ENCODE data around the gene SLC39A1. TPM values are rescaled to one million over a fixed set of nuclear protein-coding genes. Genes with fewer than 3 reads are reported as not detected.

SLC39A1 gene
- total RNA-seq, 1 experiment from 2014 or later = 204 TPM

- peak within 1 kb of the TSS; percentile 8 for H3K27ac Mint-ChIP-seq
- peak; percentile 93 for ATAC-seq
- peaks cover 29% of the 10 kb centered on the region for H3K36me3 Mint-ChIP-seq
- peak; percentile 91 for DNase-seq (ENCODE audit: low spot score)
- POLR2A ChIA-PET = interaction anchor here (0.6 to 2.3 kb wide), 12 partner anchors 9 to 48 kb away, joined by 3 to 21 read pairs (median 4); partner anchors contain the start of genes CREB3L4, CRTC2, GATAD2B and RAB13
- peaks cover 13% of the 10 kb centered on the region for H3K4me1 Mint-ChIP-seq
- H3K27me3 Mint-ChIP-seq (ENCODE audit: low read depth) = no peaks in the 10 kb centered on the region
- H3K9me3 Mint-ChIP-seq = no peaks in the 10 kb centered on the region
- CTCF ChIA-PET = interaction anchor here (0.5 to 2.8 kb wide), 36 partner anchors 9 to 468 kb away, joined by 3 to 27 read pairs (median 4); partner anchors contain the start of genes CHTOP, CREB3L4, CRTC2 and GATAD2B
- peak within 1 kb of the TSS; percentile 81 for H3K4me3 Mint-ChIP-seq
- TF ChIP-seq ARID4B (CRISPR knock-in tag; IDR thresholded peaks at IDR 0.05; ENCODE audit: borderline replicate concordance) = peak; percentile 42; the same call in 1 of the 2 replicates
- 0 out of 2 replicates have a peak, but pooled peaks have one; percentile 19 for TF ChIP-seq IRF1 (CRISPR knock-in tag; IDR thresholded peaks at IDR 0.05)
- no peak for TF ChIP-seq TEAD4 (CRISPR knock-in tag; IDR thresholded peaks at IDR 0.05)
- TF ChIP-seq CTCF (IDR thresholded peaks at IDR 0.05) = peak; percentile 85
- peak; percentile 40; the same call in 1 of the 2 replicates for TF ChIP-seq TEAD1 (CRISPR knock-in tag; IDR thresholded peaks at IDR 0.05)
- TF ChIP-seq FOXK1 (CRISPR knock-in tag; IDR thresholded peaks at IDR 0.05) = peak; percentile 19; the same call in 1 of the 2 replicates
- TF ChIP-seq ZNF396 (CRISPR knock-in tag; IDR thresholded peaks at IDR 0.05; ENCODE audit: borderline replicate concordance) = no peak
- no peak for TF ChIP-seq RELA (CRISPR knock-in tag; IDR thresholded peaks at IDR 0.05; ENCODE audit: borderline replicate concordance)
- TF ChIP-seq MAX (CRISPR knock-in tag; IDR thresholded peaks at IDR 0.05) = peak; percentile 45; the same call in 1 of the 2 replicates
- peak; percentile 27; the same call in 1 of the 2 replicates for TF ChIP-seq ETV6 (CRISPR knock-in tag; IDR thresholded peaks at IDR 0.05)
- no peak for TF ChIP-seq ZNF425 (CRISPR knock-in tag; conservative IDR thresholded peaks at IDR 0.05)
- TF ChIP-seq NR3C1 (CRISPR knock-in tag; conservative IDR thresholded peaks at IDR 0.05; ENCODE audit: low read depth) = no peak
- peak; percentile 91; the same call in 1 of the 2 replicates for TF ChIP-seq HMGXB4 (CRISPR knock-in tag; IDR thresholded peaks at IDR 0.05)
- 0 out of 2 replicates have a peak, but pooled peaks have one; percentile 23 for TF ChIP-seq USF1 (CRISPR knock-in tag; IDR thresholded peaks at IDR 0.05)
- no peak for TF ChIP-seq E2F4 (CRISPR knock-in tag; IDR thresholded peaks at IDR 0.05; ENCODE audit: borderline replicate concordance, low read depth)
- peak; percentile 26; the same call in 1 of the 2 replicates for TF ChIP-seq ZBTB21 (CRISPR knock-in tag; IDR thresholded peaks at IDR 0.05; ENCODE audit: borderline replicate concordance)
- no peak for TF ChIP-seq ZNF232 (CRISPR knock-in tag; IDR thresholded peaks at IDR 0.05)
- TF ChIP-seq GABPB1 (CRISPR knock-in tag; IDR thresholded peaks at IDR 0.05) = peak; percentile 48; the same call in 1 of the 2 replicates
These were observed 16.6 kb downstream of the SLC39A1 start, which contains the start of gene DENND4B for GRCh38 chr1:153946622-153947241. TSS of gene DENND4B (minus strand) at chr1:153946718. CDS start at chr1:153944374, 2,344 bp downstream.
